H1 (cell line): ENCODE data around the gene UVRAG. TPM values are rescaled to one million over a fixed set of nuclear protein-coding genes. Genes with fewer than 3 reads are reported as not detected.
A peak's percentile ranks its signal among the peaks of the same experiment; 100 is the strongest.

Experiments used
- CTCF ChIA-PET: fragments of 300-600 bp; sonication (Branson Sonifier 250); formaldehyde crosslinking; loops from one replicate; lab custom pipeline; 2021; ENCODE audit not compliant: partially characterized antibody; lab: Charles Lee
- POLR2A ChIA-PET: fragments of 300-600 bp; sonication (Branson Sonifier 250); formaldehyde crosslinking; loops from one replicate; lab custom pipeline; 2021; ENCODE audit warnings: inconsistent platforms; ENCODE audit not compliant: partially characterized antibody; lab: Charles Lee
- DNase-seq, 2 experiments: peaks; one replicate each; pipeline versions ENCODE4 v3.0.0 to v3.0.0-alpha.2; 2010 to 2022; ENCODE audit warnings: low spot score in 2 of 2, low read depth in 1 of 2, mixed read lengths in 1 of 2
- FAIRE-seq: peaks from 2 replicates; lab custom pipeline; 2011; peaks lifted over from hg19 to GRCh38; lab: Jason Lieb, UNC
- H2AFZ ChIP-seq: 2 replicates; pipeline ENCODE4 v1.8.1; 2012; ENCODE audit warnings: low read length, inconsistent platforms
- H2AK5ac ChIP-seq: 2 replicates; pipeline ENCODE4 v1.6.1; 2013; ENCODE audit warnings: low read depth, low read length
- H2BK120ac ChIP-seq: replicated peaks from 2 replicates; pipeline ENCODE3; 2013; ENCODE audit warnings: low read depth, low read length, inconsistent platforms
- H2BK12ac ChIP-seq: 2 replicates; pipeline ENCODE4 v1.6.1; 2013; ENCODE audit warnings: low read depth, low read length
- H2BK15ac ChIP-seq: 2 replicates; pipeline ENCODE4 v1.6.1; 2013; ENCODE audit warnings: low read length
- H2BK20ac ChIP-seq: 2 replicates; pipeline ENCODE4 v1.6.1; 2013; ENCODE audit warnings: low read length
- H2BK5ac ChIP-seq: 2 replicates; pipeline ENCODE4 v1.6.1; 2013; ENCODE audit warnings: low read depth, low read length
- H3K14ac ChIP-seq: 2 replicates; pipeline ENCODE4 v1.6.1; 2013; ENCODE audit warnings: inconsistent platforms; ENCODE audit not compliant: insufficient read length
- H3K18ac ChIP-seq: 2 replicates; pipeline ENCODE4 v1.6.1; 2013; ENCODE audit warnings: low read length; ENCODE audit errors: extremely low read depth
- H3K23ac ChIP-seq: 2 replicates; pipeline ENCODE4 v1.6.1; 2013; ENCODE audit warnings: inconsistent platforms; ENCODE audit not compliant: insufficient read length
- H3K23me2 ChIP-seq: 2 replicates; pipeline ENCODE4 v1.6.1; 2013; ENCODE audit warnings: low read depth, low read length
- H3K27ac ChIP-seq: 2 replicates; pipeline ENCODE4 v1.6.1; 2011; ENCODE audit warnings: low read depth, low read length, inconsistent platforms
- H3K27me3 ChIP-seq, 4 experiments: replicated peaks in 1 of 4; 1 replicate in 1 of 4; 2 replicates in 3 of 4; pipeline versions ENCODE4 v1.6.1 to v1.8.1; 2011 to 2013; ENCODE audit warnings: low read length in 3 of 4, mild to moderate bottlenecking in 3 of 4, inconsistent platforms in 2 of 4, mixed read lengths in 2 of 4, moderate library complexity in 1 of 4; ENCODE audit not compliant: control insufficient read depth in 3 of 4, insufficient read depth in 3 of 4; ENCODE audit errors: extremely low read depth in 1 of 4
- H3K36me3 ChIP-seq, 4 experiments: 2 replicates each; pipeline versions ENCODE4 v1.6.1 to v1.8.1; 2011 to 2013; ENCODE audit warnings: mild to moderate bottlenecking in 4 of 4, low read length in 3 of 4, moderate library complexity in 2 of 4, control low read depth in 1 of 4, inconsistent platforms in 1 of 4; ENCODE audit not compliant: insufficient read depth in 4 of 4, control insufficient read depth in 2 of 4
- H3K4ac ChIP-seq: replicated peaks from 2 replicates; pipeline ENCODE3; 2013; ENCODE audit warnings: low read length, low read depth, mixed read lengths, inconsistent platforms; ENCODE audit not compliant: insufficient read length
- H3K4me1 ChIP-seq, 4 experiments: replicated peaks in 1 of 4; 1 replicate in 1 of 4; 2 replicates in 3 of 4; pipeline versions ENCODE4 v1.6.1 to v1.8.1; 2011 to 2013; ENCODE audit warnings: low read length in 3 of 4, inconsistent platforms in 2 of 4, mixed read lengths in 1 of 4; ENCODE audit not compliant: insufficient read depth in 4 of 4, control insufficient read depth in 3 of 4
- H3K4me2 ChIP-seq, 2 experiments: 2 replicates each; pipeline versions ENCODE4 v1.6.1 to v1.8.1; 2011 to 2013; ENCODE audit warnings: low read depth in 2 of 2, low read length in 2 of 2, control low read depth in 1 of 2, inconsistent platforms in 1 of 2, mild to moderate bottlenecking in 1 of 2; ENCODE audit not compliant: insufficient read depth in 1 of 2
- H3K4me3 ChIP-seq, 4 experiments: fragments of 200-600, 300-600 bp in 1 of 4; sonication (generic), shearing (Covaris generic), sonication (Bioruptor Twin) in 1 of 4; 2 replicates each; pipeline versions ENCODE4 v1.5.1 to v1.8.1; 2011 to 2016; ENCODE audit warnings: low read length in 4 of 4, low read depth in 3 of 4, control low read depth in 2 of 4, inconsistent platforms in 2 of 4, mild to moderate bottlenecking in 2 of 4, mixed read lengths in 1 of 4, moderate library complexity in 1 of 4; ENCODE audit not compliant: insufficient read depth in 2 of 4; ENCODE audit errors: extremely low read depth in 1 of 4
- H3K56ac ChIP-seq: replicated peaks from 2 replicates; pipeline ENCODE3; 2013; ENCODE audit warnings: low read depth, mild to moderate bottlenecking, mixed read lengths, low read length, inconsistent platforms; ENCODE audit not compliant: insufficient read length
- H3K79me1 ChIP-seq: 2 replicates; pipeline ENCODE4 v1.6.1; 2013; ENCODE audit warnings: low read depth, low read length, control low read depth
- H3K79me2 ChIP-seq, 2 experiments: 2 replicates each; pipeline versions ENCODE4 v1.6.1 to v1.8.1; 2012 to 2013; ENCODE audit warnings: low read length in 2 of 2, mild to moderate bottlenecking in 2 of 2, inconsistent platforms in 1 of 2; ENCODE audit not compliant: insufficient read depth in 2 of 2, control insufficient read depth in 1 of 2
- H3K9ac ChIP-seq, 4 experiments: replicated peaks in 1 of 4; 1 replicate in 1 of 4; 2 replicates in 3 of 4; pipeline versions ENCODE4 v1.6.1 to v1.8.1; 2011 to 2013; ENCODE audit warnings: low read depth in 3 of 4, low read length in 3 of 4, control low read depth in 2 of 4, mild to moderate bottlenecking in 2 of 4, moderate library complexity in 2 of 4, inconsistent platforms in 1 of 4; ENCODE audit errors: extremely low read depth in 1 of 4
- H3K9me3 ChIP-seq, 2 experiments: 2 replicates each; pipeline versions ENCODE4 v1.6.1 to v1.8.1; 2012 to 2013; ENCODE audit warnings: mild to moderate bottlenecking in 2 of 2, moderate library complexity in 2 of 2, control low read depth in 1 of 2, inconsistent platforms in 1 of 2, low read depth in 1 of 2, low read length in 1 of 2, mixed read lengths in 1 of 2; ENCODE audit not compliant: insufficient read depth in 2 of 2
- H4K20me1 ChIP-seq, 2 experiments: replicated peaks in 1 of 2; 2 replicates each; pipeline versions ENCODE3 to v1.8.1; 2011 to 2013; ENCODE audit warnings: inconsistent platforms in 2 of 2, low read length in 2 of 2, mild to moderate bottlenecking in 1 of 2; ENCODE audit not compliant: insufficient read depth in 2 of 2, control insufficient read depth in 1 of 2
- H4K5ac ChIP-seq: 2 replicates; pipeline ENCODE4 v1.6.1; 2013; ENCODE audit warnings: low read length, low read depth, mixed read lengths, inconsistent platforms; ENCODE audit not compliant: insufficient read length
- H4K8ac ChIP-seq: 2 replicates; pipeline ENCODE4 v1.8.0; 2013; ENCODE audit warnings: mild to moderate bottlenecking, moderate library complexity, low read length, inconsistent platforms; ENCODE audit not compliant: insufficient read depth; ENCODE audit errors: extremely low read depth
- H4K91ac ChIP-seq: replicated peaks from 2 replicates; pipeline ENCODE3; 2013; ENCODE audit warnings: low read length, mixed read lengths, inconsistent platforms; ENCODE audit not compliant: insufficient read length
- ASH2L ChIP-seq: fragments of 200-600, 300-600 bp; sonication (generic); IDR thresholded peaks from one replicate; pipeline ENCODE4 v1.7.1; 2017; ENCODE audit warnings: low read length
- CREB1 ChIP-seq: IDR thresholded peaks from 2 replicates; pipeline ENCODE4 v1.6.1; 2012; ENCODE audit warnings: inconsistent platforms
- RAD21 ChIP-seq, 2 experiments: IDR thresholded peaks in 1 of 2; conservative IDR thresholded peaks in 1 of 2; 2 replicates each; pipeline ENCODE4 v1.6.1; 2011; ENCODE audit warnings: low read depth in 2 of 2, low read length in 2 of 2, improper control_type of control experiment in 1 of 2, inconsistent platforms in 1 of 2, mild to moderate bottlenecking in 1 of 2, moderate library complexity in 1 of 2
- WGBS, 2 experiments: shearing (Covaris generic) in 1 of 2; methylation state at CpG; one replicate each; pipeline versions ENCODE4 v1.1.6 to v1.1.7; 2013 to 2015; ENCODE audit warnings: low lambda C conversion rate in 2 of 2, mixed read lengths in 2 of 2, inconsistent platforms in 1 of 2, low coverage in 1 of 2, missing lambda C conversion rate in 1 of 2; ENCODE audit not compliant: insufficient replicate concordance in 2 of 2, insufficient coverage in 1 of 2, insufficient read length in 1 of 2; ENCODE audit errors: extremely low coverage in 1 of 2, missing lambda C conversion rate in 1 of 2; 5-methylcytosine and 5-hydroxymethylcytosine counted together
- polyA plus RNA-seq, 7 experiments: library from polyadenylated mRNA; depleted of rRNA in 3 of 7; stranded (reverse) in 5 of 7; unstranded in 2 of 7; fragments of >200 nt in 5 of 7; fragments of 200-250 nt in 2 of 7; gene quantifications; 1 replicate in 5 of 7; 2 replicates in 1 of 7; 4 replicates in 1 of 7; pipeline versions ENCODE4 v1.2.1 to v1.2.3, GENCODE V29; 2011 to 2013; ENCODE audit warnings: missing spikeins in 2 of 7, mixed read lengths in 2 of 7
- total RNA-seq: library from RNA; stranded (reverse); fragmentation: NEBNext Ultra II Directional; extraction: Animal tissue kit (Norgen Biotek cat#: 25700); gene quantifications from 2 replicates; pipeline ENCODE4 v1.2.1, GENCODE V29; 2021
- TF ChIP-seq, protein P1 (sequence below), 3 experiments: IDR thresholded peaks; 1 replicate in 2 of 3; 2 replicates in 1 of 3; pipeline versions ENCODE4 v1.5.1 to v1.6.1; 2011; ENCODE audit warnings: low read length in 3 of 3, mild to moderate bottlenecking in 3 of 3, inconsistent platforms in 2 of 3, low read depth in 1 of 3, moderate library complexity in 1 of 3; ENCODE audit not compliant: insufficient read depth in 1 of 3; ENCODE audit errors: control extremely low read depth in 1 of 3

Gene UVRAG
- total and polyA plus RNA-seq, 2 of the 8 experiments (the other 6 are each of a cell fraction or from before 2014, with no cell fraction given) = 5.5 to 14.7 TPM

DNA sequence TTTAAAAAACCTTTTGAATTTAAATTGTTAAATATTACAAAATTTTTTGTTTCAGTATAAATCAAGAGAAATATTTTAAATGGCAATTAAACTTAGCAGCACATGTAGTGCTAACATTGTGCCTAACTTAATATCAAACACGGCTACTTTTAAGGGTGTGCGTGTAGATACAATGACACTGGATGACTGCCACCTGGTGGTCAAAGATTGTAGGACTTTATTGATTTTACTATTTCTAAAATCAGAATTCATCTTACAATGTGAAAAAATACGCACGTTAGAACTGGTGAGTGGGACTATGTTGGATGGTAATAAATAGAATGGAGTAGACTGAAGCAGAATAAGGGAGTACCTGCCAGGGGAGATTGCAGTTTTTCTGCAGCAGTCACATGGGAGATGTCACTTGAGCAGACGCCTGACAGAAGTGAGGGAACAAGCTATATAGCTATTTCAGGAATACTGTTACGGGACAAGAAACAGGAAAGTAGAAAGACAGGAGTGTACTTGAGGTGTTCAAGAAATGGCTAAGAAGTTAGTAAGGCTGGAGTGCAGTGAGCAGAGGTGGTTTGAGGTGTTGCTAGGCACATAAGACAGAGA, 52.9 kb downstream of the UVRAG start:
- Histone ChIP-seq H4K5ac (no peak overlapping the region), H3K14ac (no peak overlapping the region), H3K4me1 (no peaks in the 10 kb centered on the region; a peak in 1 of 7 replicates), H3K27ac (no peak overlapping the region), H4K8ac (no peak overlapping the region), H2BK15ac (no peak overlapping the region), H3K4me3 (no peak overlapping the region), H3K4me2 (no peak overlapping the region), H4K91ac (no peak overlapping the region), H3K18ac (no peak overlapping the region), H3K79me2 (no peaks in the 10 kb centered on the region), H2AFZ (no peak overlapping the region), H2BK12ac (no peak overlapping the region), H3K79me1 (no peaks in the 10 kb centered on the region; the same call in 1 of the 2 replicates), H3K23ac (no peak overlapping the region), H3K23me2 (no peaks in the 10 kb centered on the region), H3K9ac (no peak overlapping the region; a peak in 1 of 7 replicates), H2BK120ac (no peak overlapping the region), H2BK5ac (no peak overlapping the region), H2AK5ac (no peak overlapping the region), H3K36me3 (no peaks in the 10 kb centered on the region), H4K20me1 (peaks cover 0 to 5% of the 10 kb centered on the region in 2 experiments), H3K27me3 (no peaks in the 10 kb centered on the region), H3K9me3 (no peaks in the 10 kb centered on the region), H3K4ac (no peak overlapping the region), H3K56ac (no peak overlapping the region), H2BK20ac (no peak overlapping the region)
- FAIRE-seq (no peak), DNase-seq (no peak)
- ChIA-PET CTCF (interaction anchor here (0.6 to 6.1 kb wide), 33 partner anchors 11 to 1791 kb away, joined by 3 to 94 read pairs (median 3); partner anchors contain the start of gene UVRAG), POLR2A (interaction anchor here (1.0 kb wide), 1 partner anchor 12 kb away, joined by 3 read pairs; no protein-coding TSS in a partner anchor)
- TF ChIP-seq, protein P1, sequence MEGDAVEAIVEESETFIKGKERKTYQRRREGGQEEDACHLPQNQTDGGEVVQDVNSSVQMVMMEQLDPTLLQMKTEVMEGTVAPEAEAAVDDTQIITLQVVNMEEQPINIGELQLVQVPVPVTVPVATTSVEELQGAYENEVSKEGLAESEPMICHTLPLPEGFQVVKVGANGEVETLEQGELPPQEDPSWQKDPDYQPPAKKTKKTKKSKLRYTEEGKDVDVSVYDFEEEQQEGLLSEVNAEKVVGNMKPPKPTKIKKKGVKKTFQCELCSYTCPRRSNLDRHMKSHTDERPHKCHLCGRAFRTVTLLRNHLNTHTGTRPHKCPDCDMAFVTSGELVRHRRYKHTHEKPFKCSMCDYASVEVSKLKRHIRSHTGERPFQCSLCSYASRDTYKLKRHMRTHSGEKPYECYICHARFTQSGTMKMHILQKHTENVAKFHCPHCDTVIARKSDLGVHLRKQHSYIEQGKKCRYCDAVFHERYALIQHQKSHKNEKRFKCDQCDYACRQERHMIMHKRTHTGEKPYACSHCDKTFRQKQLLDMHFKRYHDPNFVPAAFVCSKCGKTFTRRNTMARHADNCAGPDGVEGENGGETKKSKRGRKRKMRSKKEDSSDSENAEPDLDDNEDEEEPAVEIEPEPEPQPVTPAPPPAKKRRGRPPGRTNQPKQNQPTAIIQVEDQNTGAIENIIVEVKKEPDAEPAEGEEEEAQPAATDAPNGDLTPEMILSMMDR (IDR thresholded peaks at IDR 0.05; ENCODE audit: control extremely low read depth in 1 of 3, insufficient read depth in 1 of 3, low read depth in 1 of 3, low read length in 3 of 3) = peak in 2 of 3 experiments; percentile 50 to 64; a peak in 2 of 4 replicates
- no peak for TF ChIP-seq ASH2L
- TF ChIP-seq CREB1 = no peak
- TF ChIP-seq RAD21 (IDR thresholded peaks at IDR 0.05 in 1 of 2, conservative IDR thresholded peaks at IDR 0.05 in 1 of 2; ENCODE audit: low read depth in 2 of 2, low read length in 2 of 2) = peak; percentile 68 to 69
- WGBS, 2 experiments = 53% methylated on average over 6 of the region's 6 CpGs; no CpG with 5 or more reads in 1 of the 2 experiments
